Endothelial cell of umbilical vein (primary cell): ENCODE data around the gene KRT26. TPM values are rescaled to one million over a fixed set of nuclear protein-coding genes. Genes with fewer than 3 reads are reported as not detected.

Experiments used
- BruUV-seq: library from RNA; stranded (reverse); fragments of 400-500 nt; replicated peaks from 2 replicates; lab custom pipeline; 2021; lab: Mats Ljungman, UMichigan
- CTCF ChIA-PET: fragments of 300-600, 350-600 bp; sonication (Branson Sonifier 250); formaldehyde crosslinking; loops from one replicate; lab custom pipeline; 2021; ENCODE audit warnings: antibody characterized with exemption, inconsistent platforms; lab: Charles Lee
- POLR2A ChIA-PET: fragments of 300-600, 350-600 bp; sonication (Branson Sonifier 250); formaldehyde crosslinking; loops from one replicate; lab custom pipeline; 2021; ENCODE audit warnings: antibody characterized with exemption, inconsistent platforms; lab: Charles Lee
- DNase-seq: peaks from one replicate; pipeline ENCODE4 v3.0.0-alpha.2; 2011; ENCODE audit warnings: low read depth, low spot score
- FAIRE-seq: peaks from 2 replicates; lab custom pipeline; 2011; peaks lifted over from hg19 to GRCh38; lab: Jason Lieb, UNC
- H2AFZ ChIP-seq: 2 replicates; pipeline ENCODE4 v1.6.0; 2012; ENCODE audit warnings: low read depth, low read length, control low read depth, inconsistent platforms
- H3K27ac ChIP-seq: 2 replicates; pipeline ENCODE4 v1.5.1; 2011; ENCODE audit warnings: low read depth, mild to moderate bottlenecking, control low read depth, low read length, moderate library complexity; ENCODE audit not compliant: insufficient read depth
- H3K27me3 ChIP-seq, 2 experiments: 2 replicates each; pipeline versions ENCODE4 v1.6.0 to v1.6.1; 2011; ENCODE audit warnings: low read length in 2 of 2, mixed read lengths in 1 of 2; ENCODE audit not compliant: control insufficient read depth in 2 of 2, insufficient read depth in 2 of 2
- H3K36me3 ChIP-seq, 2 experiments: 2 replicates in 1 of 2; 3 replicates in 1 of 2; pipeline ENCODE4 v1.5.1; 2011; ENCODE audit warnings: low read length in 2 of 2, mild to moderate bottlenecking in 1 of 2, moderate library complexity in 1 of 2; ENCODE audit not compliant: control insufficient read depth in 2 of 2, insufficient read depth in 2 of 2; ENCODE audit errors: extremely low read depth in 1 of 2
- H3K4me1 ChIP-seq: 3 replicates; pipeline ENCODE4 v1.5.1; 2011; ENCODE audit warnings: mild to moderate bottlenecking, low read length; ENCODE audit not compliant: control insufficient read depth, insufficient read depth; ENCODE audit errors: extremely low read depth
- H3K4me2 ChIP-seq: 2 replicates; pipeline ENCODE4 v1.6.1; 2011; ENCODE audit warnings: low read length, control low read depth, mixed read lengths; ENCODE audit not compliant: insufficient read depth
- H3K4me3 ChIP-seq, 3 experiments: fragments of 200-600 bp in 1 of 3; sonication (generic), shearing (Covaris generic) in 1 of 3; replicated peaks in 1 of 3; 2 replicates each; pipeline ENCODE4 v1.5.1; 2011 to 2016; ENCODE audit warnings: control low read depth in 3 of 3, low read length in 3 of 3, mild to moderate bottlenecking in 2 of 3, inconsistent platforms in 1 of 3, low read depth in 1 of 3, moderate library complexity in 1 of 3; ENCODE audit not compliant: insufficient read depth in 1 of 3
- H3K79me2 ChIP-seq: 2 replicates; pipeline ENCODE4 v1.6.0; 2012; ENCODE audit warnings: low read length, inconsistent platforms; ENCODE audit not compliant: control insufficient read depth, insufficient read depth
- H3K9ac ChIP-seq: replicated peaks from 2 replicates; pipeline ENCODE3; 2011; ENCODE audit warnings: low read length, control low read depth; ENCODE audit not compliant: insufficient read depth; ENCODE audit errors: extremely low read depth
- H3K9me1 ChIP-seq: replicated peaks from 3 replicates; pipeline ENCODE4 v1.6.0; 2011; ENCODE audit warnings: mild to moderate bottlenecking, low read length; ENCODE audit not compliant: control insufficient read depth, insufficient read depth; ENCODE audit errors: extremely low read depth
- H3K9me3 ChIP-seq: replicated peaks from 2 replicates; pipeline ENCODE4 v1.5.1; 2012; ENCODE audit warnings: low read length, inconsistent platforms; ENCODE audit not compliant: control insufficient read depth, insufficient read depth
- H4K20me1 ChIP-seq: replicated peaks from 2 replicates; pipeline ENCODE3; 2011; ENCODE audit warnings: mild to moderate bottlenecking, low read length; ENCODE audit not compliant: control insufficient read depth, insufficient read depth; ENCODE audit errors: extremely low read depth
- CTCF ChIP-seq, 2 donors: IDR thresholded peaks; 1 replicate in 1 of 2; 2 replicates in 1 of 2; pipeline ENCODE4 v1.5.1; 2011; ENCODE audit warnings: low read length in 2 of 2, mild to moderate bottlenecking in 2 of 2, moderate library complexity in 2 of 2, control low read depth in 1 of 2, inconsistent platforms in 1 of 2, low read depth in 1 of 2; ENCODE audit not compliant: insufficient read depth in 1 of 2; ENCODE audit errors: extremely low read depth in 1 of 2
- EZH2 ChIP-seq: IDR thresholded peaks from 2 replicates; pipeline ENCODE4 v1.6.1; 2012; ENCODE audit warnings: borderline replicate concordance, low read depth, mild to moderate bottlenecking, moderate library complexity, low read length, inconsistent platforms; ENCODE audit not compliant: severe bottlenecking
- FOS ChIP-seq: IDR thresholded peaks from 2 replicates; pipeline ENCODE4 v1.6.1; 2011; ENCODE audit warnings: mild to moderate bottlenecking, low read length, moderate library complexity, borderline replicate concordance; ENCODE audit not compliant: insufficient read depth
- GATA2 ChIP-seq: IDR thresholded peaks from 2 replicates; pipeline ENCODE4 v1.7.0; 2011; ENCODE audit warnings: low read depth, mild to moderate bottlenecking, moderate library complexity, mixed read lengths, low read length; ENCODE audit not compliant: insufficient read length, insufficient read depth
- JUN ChIP-seq: IDR thresholded peaks from 2 replicates; pipeline ENCODE4 v1.6.1; 2011; ENCODE audit warnings: borderline replicate concordance, low read depth; ENCODE audit not compliant: insufficient read length, insufficient read depth
- MYC ChIP-seq: IDR thresholded peaks from one replicate; pipeline ENCODE4 v1.6.1; 2011; ENCODE audit warnings: mild to moderate bottlenecking, low read depth, low read length
- POLR2A ChIP-seq: IDR thresholded peaks from 2 replicates; pipeline ENCODE4 v1.6.1; 2012; ENCODE audit warnings: low read depth, mild to moderate bottlenecking, control low read depth, low read length
- POLR2AphosphoS5 ChIP-seq: IDR thresholded peaks from 2 replicates; pipeline ENCODE4 v1.6.1; 2012; ENCODE audit warnings: low read depth, mild to moderate bottlenecking, control low read depth, low read length, moderate library complexity; ENCODE audit not compliant: insufficient read depth
- dilution Hi-C: fragments of 300-500 bp; cut with MboI; formaldehyde crosslinking; loops from one replicate; pipeline ENCODE4 v1.15.0; 2019; ENCODE audit warnings: low sequenced_read_pairs; ENCODE audit not compliant: extremely low pct_ligation_motif_present
- intact Hi-C: fragments of 100-400 bp; cut with micrococcal nuclease; formaldehyde crosslinking; loops from one replicate; pipeline ENCODE4 v1.10.0; 2022
- polyA plus RNA-seq, 4 experiments: library from polyadenylated mRNA; depleted of rRNA in 3 of 4; stranded (reverse) in 3 of 4; unstranded in 1 of 4; fragments of >200 nt; gene quantifications; 2 replicates each; pipeline versions ENCODE4 v1.2.1 to v1.2.3, GENCODE V29; 2011 to 2012; ENCODE audit warnings: missing spikeins in 1 of 4
- total RNA-seq: library from RNA; stranded (reverse); gene quantifications from 2 replicates; pipeline ENCODE4 v1.2.3, GENCODE V29; 2021
- TF ChIP-seq, protein P1 (sequence below): IDR thresholded peaks from 2 replicates; pipeline ENCODE4 v1.6.1; 2011; ENCODE audit not compliant: insufficient read depth, insufficient read length

The KRT26 gene
- total and polyA plus RNA-seq, 2 donors (not counting 3 experiments of a cell fraction or from before 2014, with no cell fraction given) = not detected

- CTCF ChIA-PET = interaction anchor here (0.8 kb wide), 1 partner anchor 71 kb away, joined by 3 read pairs; the partner anchor contains the start of gene SMARCE1
- no peaks in the 10 kb centered on the region for H3K9me1 ChIP-seq
Observed at GRCh38 chr17:40718930-40719329, 53.1 kb downstream of the KRT26 start.

DNA sequence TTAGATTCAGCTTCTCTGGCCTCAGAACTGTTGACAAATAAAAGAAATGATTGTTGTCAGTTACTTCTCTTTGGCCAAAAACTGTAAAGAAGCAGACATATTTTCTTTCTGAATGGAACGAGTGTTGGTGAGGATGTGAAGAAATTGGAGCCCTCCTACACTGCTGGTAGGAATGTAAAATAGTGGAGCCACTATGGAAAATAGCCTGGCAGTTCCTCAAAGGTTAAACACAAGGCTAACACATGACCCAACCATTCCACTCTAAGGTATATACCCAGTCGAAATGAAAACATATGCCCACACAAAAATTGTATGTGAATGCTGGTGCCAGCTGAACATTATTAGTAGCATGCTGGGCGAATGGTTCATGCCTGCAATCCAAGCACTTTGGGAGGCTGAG is 54.2 kb downstream of the KRT26 start:
- no peak overlapping the region for H3K9ac ChIP-seq
- TF ChIP-seq JUN (no peak), MYC (no peak), EZH2 (no peak), FOS (no peak), GATA2 (no peak), CTCF (IDR thresholded peaks at IDR 0.05; ENCODE audit: extremely low read depth in 1 of 2, insufficient read depth in 1 of 2, low read depth in 1 of 2, low read length in 2 of 2) (no peak), POLR2AphosphoS5 (no peak), POLR2A (no peak)
- TF ChIP-seq, protein P1, sequence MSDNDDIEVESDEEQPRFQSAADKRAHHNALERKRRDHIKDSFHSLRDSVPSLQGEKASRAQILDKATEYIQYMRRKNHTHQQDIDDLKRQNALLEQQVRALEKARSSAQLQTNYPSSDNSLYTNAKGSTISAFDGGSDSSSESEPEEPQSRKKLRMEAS = no peak
- DNase-seq = no peak
- no peak overlapping the region for H2AFZ ChIP-seq
- intact Hi-C loops = no loop called here
- no peak overlapping the region for H3K27ac ChIP-seq
- H3K9me1 ChIP-seq = no peaks in the 10 kb centered on the region
- H3K36me3 ChIP-seq = no peaks in the 10 kb centered on the region
- no peaks in the 10 kb centered on the region for H4K20me1 ChIP-seq
- dilution Hi-C loops = no loop called here
- no peak overlapping the region for H3K4me2 ChIP-seq
- H3K27me3 ChIP-seq = peaks cover 0 to 2% of the 10 kb centered on the region in 2 experiments
- H3K4me1 ChIP-seq = no peaks in the 10 kb centered on the region
- POLR2A ChIA-PET = no interaction called here
- H3K4me3 ChIP-seq = no peak overlapping the region
- no peaks in the 10 kb centered on the region for H3K9me3 ChIP-seq
- no peak for FAIRE-seq
- no peaks in the 10 kb centered on the region for H3K79me2 ChIP-seq
- CTCF ChIA-PET = no interaction called here
- no TSS peak for BruUV-seq

More at GRCh38 chr17:40718930-40719329, 53.1 kb downstream of the KRT26 start:
- dilution Hi-C loops = no loop called here
- H2AFZ ChIP-seq = no peak overlapping the region
- peaks cover 0 to 4% of the 10 kb centered on the region in 2 experiments for H3K27me3 ChIP-seq
- TF ChIP-seq EZH2 (no peak), GATA2 (no peak), MYC (no peak), POLR2A (no peak), FOS (no peak)
- TF ChIP-seq, protein P1 = no peak
- no peaks in the 10 kb centered on the region for H4K20me1 ChIP-seq
- no peak for FAIRE-seq
- no peaks in the 10 kb centered on the region for H3K36me3 ChIP-seq
- no peaks in the 10 kb centered on the region for H3K9me3 ChIP-seq
- H3K4me1 ChIP-seq = no peaks in the 10 kb centered on the region
- no peak overlapping the region for H3K4me3 ChIP-seq
- H3K27ac ChIP-seq = no peak overlapping the region
- no peaks in the 10 kb centered on the region for H3K79me2 ChIP-seq
- intact Hi-C loops = no loop called here
- H3K4me2 ChIP-seq = no peak overlapping the region
- DNase-seq = no peak
- POLR2A ChIA-PET = no interaction called here
- BruUV-seq = no TSS peak
- no peak overlapping the region for H3K9ac ChIP-seq
